Immature natural killer cell (primary cell): ENCODE results near the gene GHR. TPM values are rescaled to one million over a fixed set of nuclear protein-coding genes. Genes with fewer than 3 reads are reported as not detected.
"Not testable (repeated sequence)": the region's sequence is repeated elsewhere in the genome, so short reads cannot be mapped to it uniquely, and the experiment has no call there.

Experiments used
- DNase-seq, 3 donors: peaks; one replicate each; pipeline ENCODE4 v3.0.0; 2022; ENCODE audit warnings: mixed read lengths in 1 of 3
- H3K27ac Mint-ChIP-seq, 6 donors: one replicate each; pipeline ENCODE4 v1.8.0; 2020; ENCODE audit warnings: mixed read lengths in 6 of 6, mild to moderate bottlenecking in 5 of 6, inconsistent platforms in 4 of 6, moderate library complexity in 3 of 6
- H3K27me3 Mint-ChIP-seq, 3 donors: one replicate each; pipeline ENCODE4 v1.8.0; 2020 to 2021; ENCODE audit warnings: low read depth in 3 of 3, mild to moderate bottlenecking in 3 of 3, mixed read lengths in 3 of 3, moderate library complexity in 3 of 3, inconsistent platforms in 1 of 3
- H3K36me3 Mint-ChIP-seq, 3 donors: one replicate each; pipeline ENCODE4 v1.8.0; 2020; ENCODE audit warnings: mixed read lengths in 3 of 3, inconsistent platforms in 2 of 3, mild to moderate bottlenecking in 2 of 3
- H3K4me1 Mint-ChIP-seq, 2 donors: one replicate each; pipeline ENCODE4 v1.8.0; 2020; ENCODE audit warnings: inconsistent platforms in 2 of 2, mild to moderate bottlenecking in 2 of 2, mixed read lengths in 2 of 2, moderate library complexity in 1 of 2
- H3K4me3 Mint-ChIP-seq, 5 donors: one replicate each; pipeline ENCODE4 v1.8.0; 2020; ENCODE audit warnings: mild to moderate bottlenecking in 5 of 5, mixed read lengths in 5 of 5, inconsistent platforms in 3 of 5, moderate library complexity in 3 of 5
- H3K9me3 Mint-ChIP-seq, 6 donors: one replicate each; pipeline ENCODE4 v1.8.0; 2020; ENCODE audit warnings: mild to moderate bottlenecking in 6 of 6, mixed read lengths in 6 of 6, inconsistent platforms in 4 of 6, moderate library complexity in 3 of 6
- polyA plus RNA-seq, 3 donors: library from polyadenylated mRNA; unstranded; fragments of 300-500 nt; fragmentation: Illumina TruSeq; gene quantifications; one replicate each; pipeline ENCODE4 v1.2.3, GENCODE V29; 2021

GHR gene
- polyA plus RNA-seq, 3 donors from 2014 or later = not detected

GRCh38 chr5:42676362-42676761 lies 253.1 kb downstream of the GHR start:
- no peak for DNase-seq
- Mint-ChIP-seq H3K27ac (no peak overlapping the region), H3K9me3 (peaks cover 0 to 4% (median 1%) of the 10 kb centered on the region in 6 donors), H3K27me3 (peaks cover 0 to 3% (median 0%) of the 10 kb centered on the region in 3 donors), H3K4me3 (no peak overlapping the region), H3K36me3 (no peaks in the 10 kb centered on the region), H3K4me1 (peaks cover 6 to 7% of the 10 kb centered on the region in 2 donors)

- H3K27me3 Mint-ChIP-seq = peaks cover 0 to under 1% (median 0%) of the 10 kb centered on the region in 3 donors
- H3K4me1 Mint-ChIP-seq = peaks cover 6 to 7% of the 10 kb centered on the region in 2 donors
- peaks cover 0 to 4% (median 2%) of the 10 kb centered on the region in 6 donors for H3K9me3 Mint-ChIP-seq
- no peak for DNase-seq
- no peak overlapping the region for H3K4me3 Mint-ChIP-seq
- no peak overlapping the region for H3K27ac Mint-ChIP-seq
- no peaks in the 10 kb centered on the region for H3K36me3 Mint-ChIP-seq
These were observed 254.1 kb downstream of the GHR start for GRCh38 chr5:42677156-42677842.

DNA sequence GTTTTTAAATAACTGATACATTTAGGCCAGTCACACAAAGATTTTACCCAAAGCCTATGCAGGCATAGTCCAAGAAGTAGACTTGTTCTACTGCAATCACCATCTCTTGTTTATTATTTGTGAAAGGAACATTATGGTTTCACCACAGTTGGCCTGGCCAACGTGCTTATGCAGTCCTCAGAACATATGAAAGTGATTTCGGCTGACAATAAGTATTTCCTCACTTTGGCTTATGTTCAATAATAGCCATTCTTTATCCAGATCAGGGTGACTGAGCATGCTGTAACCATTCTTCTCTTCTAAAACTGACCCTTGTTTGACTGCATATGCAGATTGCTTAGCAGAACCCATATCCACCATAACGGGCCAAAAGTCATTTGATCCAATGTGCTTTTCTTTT lies 256.8 kb downstream of the GHR start:
- Mint-ChIP-seq H3K4me1 (peaks cover 6 to 7% of the 10 kb centered on the region in 2 donors), H3K9me3 (peaks cover 0 to 5% (median 4%) of the 10 kb centered on the region in 6 donors), H3K4me3 (no peak overlapping the region), H3K27ac (no peak overlapping the region), H3K27me3 (peaks cover 0 to 3% (median 2%) of the 10 kb centered on the region in 3 donors), H3K36me3 (no peaks in the 10 kb centered on the region)
- DNase-seq = no peak

DNA sequence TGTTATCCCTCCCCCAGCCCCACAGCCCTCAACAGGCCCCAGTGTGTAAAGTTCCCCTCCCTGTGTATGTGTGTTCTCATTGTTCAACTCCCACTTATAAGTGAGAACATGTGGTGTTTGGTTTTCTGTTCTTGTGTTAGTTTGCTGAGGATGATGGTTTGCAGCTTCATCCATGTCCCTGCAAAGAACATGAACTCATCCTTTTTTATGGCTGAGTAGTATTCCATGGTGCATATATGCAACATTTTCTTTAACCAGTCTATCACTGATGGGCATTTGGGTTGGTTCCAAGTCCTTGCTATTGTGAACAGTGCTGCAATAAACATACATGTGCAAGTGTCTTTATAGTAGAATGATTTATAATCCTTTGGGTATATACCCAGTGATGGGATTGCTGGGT lies 261.8 kb downstream of the GHR start:
- peaks cover 4 to 12% (median 7%) of the 10 kb centered on the region in 6 donors for H3K9me3 Mint-ChIP-seq
- DNase-seq, H3K27me3 Mint-ChIP-seq, H3K27ac Mint-ChIP-seq, H3K4me1 Mint-ChIP-seq, H3K36me3 Mint-ChIP-seq, H3K4me3 Mint-ChIP-seq: not testable (repeated sequence)

DNA sequence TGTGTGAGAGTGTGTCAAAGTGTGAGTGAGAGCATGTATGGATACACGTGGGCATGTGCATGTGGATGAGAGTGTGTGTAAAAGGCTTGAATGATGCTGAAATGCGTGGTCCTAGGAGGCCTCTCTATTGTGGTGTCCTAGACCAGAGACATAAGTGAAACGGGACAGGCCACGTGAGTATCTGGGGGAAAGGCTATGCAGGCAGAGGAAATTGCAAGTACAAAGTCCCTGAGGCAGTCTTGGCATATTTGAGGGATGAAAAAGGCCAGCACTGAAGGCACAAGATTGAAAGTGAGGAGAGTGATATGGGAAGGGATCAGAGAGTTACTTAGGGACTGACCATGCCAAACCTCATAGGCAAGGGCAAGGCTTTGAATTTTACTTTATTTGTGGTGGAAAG lies 266.2 kb downstream of the GHR start:
- H3K4me3 Mint-ChIP-seq = no peak overlapping the region
- peaks cover 0 to 2% (median 2%) of the 10 kb centered on the region in 3 donors for H3K27me3 Mint-ChIP-seq
- no peak overlapping the region for H3K27ac Mint-ChIP-seq
- H3K36me3 Mint-ChIP-seq = no peaks in the 10 kb centered on the region
- peaks cover 0 to 10% (median 4%) of the 10 kb centered on the region in 6 donors for H3K9me3 Mint-ChIP-seq
- H3K4me1 Mint-ChIP-seq = no peaks in the 10 kb centered on the region
- DNase-seq = no peak

GRCh38 chr5:42691413-42691937 lies 268.2 kb downstream of the GHR start:
- Mint-ChIP-seq H3K9me3 (peaks cover 0 to 5% (median 3%) of the 10 kb centered on the region in 6 donors), H3K27ac (no peak overlapping the region), H3K36me3 (no peaks in the 10 kb centered on the region), H3K4me3 (no peak overlapping the region), H3K4me1 (no peaks in the 10 kb centered on the region), H3K27me3 (peaks cover 0 to 7% (median 2%) of the 10 kb centered on the region in 3 donors)
- DNase-seq = no peak

- peaks cover 0 to 10% (median 9%) of the 10 kb centered on the region in 3 donors for H3K27me3 Mint-ChIP-seq
- no peak overlapping the region for H3K4me3 Mint-ChIP-seq
- DNase-seq = no peak
- no peaks in the 10 kb centered on the region for H3K36me3 Mint-ChIP-seq
- no peak overlapping the region for H3K27ac Mint-ChIP-seq
- H3K9me3 Mint-ChIP-seq = peaks cover 0 to 8% (median 2%) of the 10 kb centered on the region in 6 donors
- no peaks in the 10 kb centered on the region for H3K4me1 Mint-ChIP-seq
These were observed 278.3 kb downstream of the GHR start for GRCh38 chr5:42701351-42702059.

- H3K36me3 Mint-ChIP-seq = no peaks in the 10 kb centered on the region
- no peak overlapping the region for H3K4me3 Mint-ChIP-seq
- H3K27me3 Mint-ChIP-seq = peaks cover 0 to 10% (median 6%) of the 10 kb centered on the region in 3 donors
- no peaks in the 10 kb centered on the region for H3K4me1 Mint-ChIP-seq
- no peak for DNase-seq
- peaks cover 0 to 8% (median 2%) of the 10 kb centered on the region in 6 donors for H3K9me3 Mint-ChIP-seq
- no peak overlapping the region for H3K27ac Mint-ChIP-seq
These were observed 280.0 kb downstream of the GHR start for GRCh38 chr5:42703238-42703637.

GRCh38 chr5:42715785-42716184 lies 292.5 kb downstream of the GHR start:
- no peaks in the 10 kb centered on the region for H3K9me3 Mint-ChIP-seq
- no peaks in the 10 kb centered on the region for H3K36me3 Mint-ChIP-seq
- no peak for DNase-seq
- H3K27me3 Mint-ChIP-seq = peaks cover 0 to 2% (median 0%) of the 10 kb centered on the region in 3 donors
- no peak overlapping the region for H3K27ac Mint-ChIP-seq
- no peak overlapping the region for H3K4me3 Mint-ChIP-seq
- H3K4me1 Mint-ChIP-seq = peaks cover 25 to 34% of the 10 kb centered on the region in 2 donors

DNA sequence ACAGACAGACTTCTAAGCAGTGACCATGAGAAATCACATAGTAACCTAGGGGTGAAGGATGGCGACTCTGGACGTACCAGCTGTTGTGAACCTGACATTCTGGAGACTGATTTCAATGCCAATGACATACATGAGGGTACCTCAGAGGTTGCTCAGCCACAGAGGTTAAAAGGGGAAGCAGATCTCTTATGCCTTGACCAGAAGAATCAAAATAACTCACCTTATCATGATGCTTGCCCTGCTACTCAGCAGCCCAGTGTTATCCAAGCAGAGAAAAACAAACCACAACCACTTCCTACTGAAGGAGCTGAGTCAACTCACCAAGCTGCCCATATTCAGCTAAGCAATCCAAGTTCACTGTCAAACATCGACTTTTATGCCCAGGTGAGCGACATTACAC lies 295.4 kb downstream of the GHR start:
- peak; percentile 23 to 40 (median 39) for DNase-seq
- Mint-ChIP-seq H3K27me3 (peaks cover 0 to 9% (median 0%) of the 10 kb centered on the region in 3 donors), H3K36me3 (no peaks in the 10 kb centered on the region), H3K4me3 (peak overlapping the region; percentile 45 to 70 (median 65)), H3K9me3 (no peaks in the 10 kb centered on the region), H3K4me1 (peaks cover 31 to 42% of the 10 kb centered on the region in 2 donors), H3K27ac (peak overlapping the region in 4 of 6 donors; percentile 14 to 51 (median 42))

GRCh38 chr5:42719034-42719433 lies 295.8 kb downstream of the GHR start:
- peak overlapping the region; percentile 45 to 70 (median 65) for H3K4me3 Mint-ChIP-seq
- H3K27me3 Mint-ChIP-seq = peaks cover 0 to 9% (median 0%) of the 10 kb centered on the region in 3 donors
- H3K9me3 Mint-ChIP-seq = no peaks in the 10 kb centered on the region
- H3K27ac Mint-ChIP-seq = peak overlapping the region in 1 of 6 donors; percentile 7
- no peaks in the 10 kb centered on the region for H3K36me3 Mint-ChIP-seq
- H3K4me1 Mint-ChIP-seq = peaks cover 31 to 42% of the 10 kb centered on the region in 2 donors
- no peak for DNase-seq

GRCh38 chr5:42720251-42720650 lies 297.0 kb downstream of the GHR start:
- peak overlapping the region; percentile 29 to 76 (median 64) for H3K4me3 Mint-ChIP-seq
- peak; percentile 13 to 43 (median 23) for DNase-seq
- no peaks in the 10 kb centered on the region for H3K9me3 Mint-ChIP-seq
- H3K36me3 Mint-ChIP-seq = no peaks in the 10 kb centered on the region
- H3K27me3 Mint-ChIP-seq = peaks cover 0 to 11% (median 0%) of the 10 kb centered on the region in 3 donors
- H3K27ac Mint-ChIP-seq = peak overlapping the region in 5 of 6 donors; percentile 14 to 53 (median 37)
- peaks cover 31 to 42% of the 10 kb centered on the region in 2 donors for H3K4me1 Mint-ChIP-seq

DNA sequence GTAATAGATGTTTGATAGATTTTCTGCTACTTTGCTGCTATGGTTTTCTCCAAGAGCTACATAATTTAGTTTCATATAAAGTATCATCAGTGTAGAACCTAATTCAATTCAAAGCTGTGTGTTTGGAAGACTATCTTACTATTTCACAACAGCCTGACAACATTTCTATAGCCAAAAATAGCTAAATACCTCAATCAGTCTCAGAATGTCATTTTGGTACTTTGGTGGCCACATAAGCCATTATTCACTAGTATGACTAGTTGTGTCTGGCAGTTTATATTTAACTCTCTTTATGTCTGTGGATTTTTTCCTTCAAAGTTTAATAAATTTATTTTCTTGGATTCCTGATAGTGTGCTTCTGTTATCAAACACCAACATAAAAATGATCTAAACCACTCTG lies 298.2 kb downstream of the GHR start:
- H3K36me3 Mint-ChIP-seq = no peaks in the 10 kb centered on the region
- H3K4me3 Mint-ChIP-seq = peak overlapping the region in 2 of 5 donors; percentile 24 to 45
- peaks cover 31 to 42% of the 10 kb centered on the region in 2 donors for H3K4me1 Mint-ChIP-seq
- H3K9me3 Mint-ChIP-seq = no peaks in the 10 kb centered on the region
- no peak overlapping the region for H3K27ac Mint-ChIP-seq
- H3K27me3 Mint-ChIP-seq = peaks cover 2 to 11% (median 4%) of the 10 kb centered on the region in 3 donors
- no peak for DNase-seq

DNA sequence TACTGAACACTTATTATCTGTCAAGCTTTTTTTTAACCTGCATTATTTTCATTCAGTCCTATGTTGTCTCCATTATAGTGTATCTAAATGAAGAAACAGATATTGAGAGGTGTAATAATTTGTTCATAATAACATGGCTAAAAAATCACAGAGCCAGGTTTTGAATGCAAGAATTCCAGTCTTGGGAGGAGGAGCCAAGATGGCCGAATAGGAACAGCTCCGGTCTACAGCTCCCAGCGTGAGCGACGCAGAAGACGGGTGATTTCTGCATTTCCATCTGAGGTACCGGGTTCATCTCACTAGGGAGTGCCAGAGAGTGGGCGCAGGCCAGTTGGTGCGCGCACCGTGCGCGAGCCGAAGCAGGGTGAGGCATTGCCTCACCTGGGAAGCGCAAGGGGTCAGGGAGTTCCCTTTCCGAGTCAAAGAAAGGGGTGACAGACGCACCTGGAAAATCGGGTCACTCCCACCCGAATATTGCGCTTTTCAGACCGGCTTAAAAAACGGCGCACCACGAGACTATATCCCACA lies 311.4 kb downstream of the GHR start:
- not testable (repeated sequence) for DNase-seq, H3K9me3 Mint-ChIP-seq, H3K36me3 Mint-ChIP-seq, H3K27ac Mint-ChIP-seq, H3K4me3 Mint-ChIP-seq, H3K4me1 Mint-ChIP-seq, H3K27me3 Mint-ChIP-seq
